ENCODE measurements around the gene LST1. TPM values are rescaled to one million over a fixed set of nuclear protein-coding genes. Genes with fewer than 3 reads are reported as not detected.
A peak's percentile ranks its signal among the peaks of the same experiment; 100 is the strongest.
"Not testable (repeated sequence)": the region's sequence is repeated elsewhere in the genome, so short reads cannot be mapped to it uniquely, and the experiment has no call there.

The LST1 gene
- total and polyA plus RNA-seq, 8 donors: 4.4 to 95.1 (median 7.7) TPM

- Histone ChIP-seq H3K36me3 (peaks cover 0 to 25% of the 10 kb centered on the region in 2 donors), H3K27ac (peak overlapping the region in 1 of 2 donors; percentile 37), H3K4me1 (peaks cover 9 to 61% of the 10 kb centered on the region in 2 donors)
- H3K27me3 ChIP-seq; H3K4me3 ChIP-seq; intact Hi-C loops (cut with DNase I); H3K9me3 ChIP-seq; ATAC-seq: not testable (repeated sequence)
- DNase-seq: peak in 1 of 4 donors; percentile 71
- TF ChIP-seq CTCF (IDR thresholded peaks at IDR 0.05): peak; percentile 10 to 67
These were observed 34.7 kb upstream of the LST1 start for GRCh38 chr6:31551371-31551770.

- TF ChIP-seq CTCF (IDR thresholded peaks at IDR 0.05): no peak
- Histone ChIP-seq H3K4me3 (no peak overlapping the region), H3K27ac (no peak overlapping the region), H3K9me3 (no peaks in the 10 kb centered on the region), H3K4me1 (peaks cover 7 to 79% of the 10 kb centered on the region in 2 donors), H3K36me3 (peaks cover 0 to 34% of the 10 kb centered on the region in 2 donors), H3K27me3 (no peaks in the 10 kb centered on the region)
- no peak for ATAC-seq
- no peak for DNase-seq
- intact Hi-C loops (cut with DNase I): no loop called here
These were observed 29.8 kb upstream of the LST1 start for GRCh38 chr6:31556307-31556706.

GRCh38 chr6:31557443-31558317 lies 28.4 kb upstream of the LST1 start:
- Histone ChIP-seq H3K36me3 (peaks cover 0 to 31% of the 10 kb centered on the region in 2 donors), H3K27ac (peak overlapping the region in 1 of 2 donors; percentile 95), H3K9me3 (no peaks in the 10 kb centered on the region), H3K27me3 (no peaks in the 10 kb centered on the region), H3K4me3 (peak overlapping the region in 1 of 2 donors; percentile 26), H3K4me1 (peaks cover 7 to 76% of the 10 kb centered on the region in 2 donors)
- DNase-seq (peak in 1 of 4 donors; percentile 79), ATAC-seq (no peak)
- TF ChIP-seq CTCF (IDR thresholded peaks at IDR 0.05): no peak
- intact Hi-C loops (cut with DNase I): no loop called here

- Histone ChIP-seq H3K4me3 (peak overlapping the region in 1 of 2 donors; percentile 26), H3K36me3 (peaks cover 0 to 31% of the 10 kb centered on the region in 2 donors), H3K9me3 (no peaks in the 10 kb centered on the region), H3K27ac (peak overlapping the region in 1 of 2 donors; percentile 95), H3K4me1 (peaks cover 7 to 76% of the 10 kb centered on the region in 2 donors), H3K27me3 (no peaks in the 10 kb centered on the region)
- TF ChIP-seq CTCF (IDR thresholded peaks at IDR 0.05): no peak
- ATAC-seq (no peak), DNase-seq (no peak)
- intact Hi-C loops (cut with DNase I): no loop called here
These were observed 27.8 kb upstream of the LST1 start for GRCh38 chr6:31558318-31558625.

- no peaks in the 10 kb centered on the region for H3K9me3 ChIP-seq
- H3K27ac ChIP-seq: peak overlapping the region; percentile 70 to 95
- H3K27me3 ChIP-seq: no peaks in the 10 kb centered on the region
- peaks cover 7 to 78% of the 10 kb centered on the region in 2 donors for H3K4me1 ChIP-seq
- peak in 2 of 4 donors; percentile 68 to 83 for DNase-seq
- ATAC-seq: peak; percentile 66
- H3K36me3 ChIP-seq: peaks cover 0 to 31% of the 10 kb centered on the region in 2 donors
- H3K4me3 ChIP-seq: peak overlapping the region in 1 of 2 donors; percentile 26
- no peak for TF ChIP-seq CTCF (IDR thresholded peaks at IDR 0.05)
- intact Hi-C loops (cut with DNase I): no loop called here
These were observed 27.2 kb upstream of the LST1 start for GRCh38 chr6:31558631-31559500.

All from left lung (tissue), 10 donors.